H1 (cell line): ENCODE data around the gene TADA1. TPM values are rescaled to one million over a fixed set of nuclear protein-coding genes. Genes with fewer than 3 reads are reported as not detected.

ENCODE experiments used
- CTCF ChIA-PET: fragments of 300-600 bp; sonication (Branson Sonifier 250); formaldehyde crosslinking; loops from one replicate; lab custom pipeline; 2021; ENCODE audit not compliant: partially characterized antibody; lab: Charles Lee
- POLR2A ChIA-PET: fragments of 300-600 bp; sonication (Branson Sonifier 250); formaldehyde crosslinking; loops from one replicate; lab custom pipeline; 2021; ENCODE audit warnings: inconsistent platforms; ENCODE audit not compliant: partially characterized antibody; lab: Charles Lee
- DNase-seq, 2 experiments: peaks; one replicate each; pipeline versions ENCODE4 v3.0.0 to v3.0.0-alpha.2; 2010 to 2022; ENCODE audit warnings: low spot score in 2 of 2, low read depth in 1 of 2, mixed read lengths in 1 of 2
- FAIRE-seq: peaks from 2 replicates; lab custom pipeline; 2011; peaks lifted over from hg19 to GRCh38; lab: Jason Lieb, UNC
- H2AFZ ChIP-seq: 2 replicates; pipeline ENCODE4 v1.8.1; 2012; ENCODE audit warnings: low read length, inconsistent platforms
- H2AK5ac ChIP-seq: 2 replicates; pipeline ENCODE4 v1.6.1; 2013; ENCODE audit warnings: low read depth, low read length
- H2BK120ac ChIP-seq: replicated peaks from 2 replicates; pipeline ENCODE3; 2013; ENCODE audit warnings: low read depth, low read length, inconsistent platforms
- H2BK12ac ChIP-seq: 2 replicates; pipeline ENCODE4 v1.6.1; 2013; ENCODE audit warnings: low read depth, low read length
- H2BK15ac ChIP-seq: 2 replicates; pipeline ENCODE4 v1.6.1; 2013; ENCODE audit warnings: low read length
- H2BK20ac ChIP-seq: 2 replicates; pipeline ENCODE4 v1.6.1; 2013; ENCODE audit warnings: low read length
- H2BK5ac ChIP-seq: 2 replicates; pipeline ENCODE4 v1.6.1; 2013; ENCODE audit warnings: low read depth, low read length
- H3K14ac ChIP-seq: 2 replicates; pipeline ENCODE4 v1.6.1; 2013; ENCODE audit warnings: inconsistent platforms; ENCODE audit not compliant: insufficient read length
- H3K18ac ChIP-seq: 2 replicates; pipeline ENCODE4 v1.6.1; 2013; ENCODE audit warnings: low read length; ENCODE audit errors: extremely low read depth
- H3K23ac ChIP-seq: 2 replicates; pipeline ENCODE4 v1.6.1; 2013; ENCODE audit warnings: inconsistent platforms; ENCODE audit not compliant: insufficient read length
- H3K23me2 ChIP-seq: 2 replicates; pipeline ENCODE4 v1.6.1; 2013; ENCODE audit warnings: low read depth, low read length
- H3K27ac ChIP-seq: 2 replicates; pipeline ENCODE4 v1.6.1; 2011; ENCODE audit warnings: low read depth, low read length, inconsistent platforms
- H3K27me3 ChIP-seq, 4 experiments: replicated peaks in 1 of 4; 1 replicate in 1 of 4; 2 replicates in 3 of 4; pipeline versions ENCODE4 v1.6.1 to v1.8.1; 2011 to 2013; ENCODE audit warnings: low read length in 3 of 4, mild to moderate bottlenecking in 3 of 4, inconsistent platforms in 2 of 4, mixed read lengths in 2 of 4, moderate library complexity in 1 of 4; ENCODE audit not compliant: control insufficient read depth in 3 of 4, insufficient read depth in 3 of 4; ENCODE audit errors: extremely low read depth in 1 of 4
- H3K36me3 ChIP-seq, 4 experiments: 2 replicates each; pipeline versions ENCODE4 v1.6.1 to v1.8.1; 2011 to 2013; ENCODE audit warnings: mild to moderate bottlenecking in 4 of 4, low read length in 3 of 4, moderate library complexity in 2 of 4, control low read depth in 1 of 4, inconsistent platforms in 1 of 4; ENCODE audit not compliant: insufficient read depth in 4 of 4, control insufficient read depth in 2 of 4
- H3K4ac ChIP-seq: replicated peaks from 2 replicates; pipeline ENCODE3; 2013; ENCODE audit warnings: low read length, low read depth, mixed read lengths, inconsistent platforms; ENCODE audit not compliant: insufficient read length
- H3K4me1 ChIP-seq, 4 experiments: replicated peaks in 1 of 4; 1 replicate in 1 of 4; 2 replicates in 3 of 4; pipeline versions ENCODE4 v1.6.1 to v1.8.1; 2011 to 2013; ENCODE audit warnings: low read length in 3 of 4, inconsistent platforms in 2 of 4, mixed read lengths in 1 of 4; ENCODE audit not compliant: insufficient read depth in 4 of 4, control insufficient read depth in 3 of 4
- H3K4me2 ChIP-seq, 2 experiments: 2 replicates each; pipeline versions ENCODE4 v1.6.1 to v1.8.1; 2011 to 2013; ENCODE audit warnings: low read depth in 2 of 2, low read length in 2 of 2, control low read depth in 1 of 2, inconsistent platforms in 1 of 2, mild to moderate bottlenecking in 1 of 2; ENCODE audit not compliant: insufficient read depth in 1 of 2
- H3K4me3 ChIP-seq, 4 experiments: fragments of 200-600, 300-600 bp in 1 of 4; sonication (generic), shearing (Covaris generic), sonication (Bioruptor Twin) in 1 of 4; 2 replicates each; pipeline versions ENCODE4 v1.5.1 to v1.8.1; 2011 to 2016; ENCODE audit warnings: low read length in 4 of 4, low read depth in 3 of 4, control low read depth in 2 of 4, inconsistent platforms in 2 of 4, mild to moderate bottlenecking in 2 of 4, mixed read lengths in 1 of 4, moderate library complexity in 1 of 4; ENCODE audit not compliant: insufficient read depth in 2 of 4; ENCODE audit errors: extremely low read depth in 1 of 4
- H3K56ac ChIP-seq: replicated peaks from 2 replicates; pipeline ENCODE3; 2013; ENCODE audit warnings: low read depth, mild to moderate bottlenecking, mixed read lengths, low read length, inconsistent platforms; ENCODE audit not compliant: insufficient read length
- H3K79me1 ChIP-seq: 2 replicates; pipeline ENCODE4 v1.6.1; 2013; ENCODE audit warnings: low read depth, low read length, control low read depth
- H3K79me2 ChIP-seq, 2 experiments: 2 replicates each; pipeline versions ENCODE4 v1.6.1 to v1.8.1; 2012 to 2013; ENCODE audit warnings: low read length in 2 of 2, mild to moderate bottlenecking in 2 of 2, inconsistent platforms in 1 of 2; ENCODE audit not compliant: insufficient read depth in 2 of 2, control insufficient read depth in 1 of 2
- H3K9ac ChIP-seq, 4 experiments: replicated peaks in 1 of 4; 1 replicate in 1 of 4; 2 replicates in 3 of 4; pipeline versions ENCODE4 v1.6.1 to v1.8.1; 2011 to 2013; ENCODE audit warnings: low read depth in 3 of 4, low read length in 3 of 4, control low read depth in 2 of 4, mild to moderate bottlenecking in 2 of 4, moderate library complexity in 2 of 4, inconsistent platforms in 1 of 4; ENCODE audit errors: extremely low read depth in 1 of 4
- H3K9me3 ChIP-seq, 2 experiments: 2 replicates each; pipeline versions ENCODE4 v1.6.1 to v1.8.1; 2012 to 2013; ENCODE audit warnings: mild to moderate bottlenecking in 2 of 2, moderate library complexity in 2 of 2, control low read depth in 1 of 2, inconsistent platforms in 1 of 2, low read depth in 1 of 2, low read length in 1 of 2, mixed read lengths in 1 of 2; ENCODE audit not compliant: insufficient read depth in 2 of 2
- H4K20me1 ChIP-seq, 2 experiments: replicated peaks in 1 of 2; 2 replicates each; pipeline versions ENCODE3 to v1.8.1; 2011 to 2013; ENCODE audit warnings: inconsistent platforms in 2 of 2, low read length in 2 of 2, mild to moderate bottlenecking in 1 of 2; ENCODE audit not compliant: insufficient read depth in 2 of 2, control insufficient read depth in 1 of 2
- H4K5ac ChIP-seq: 2 replicates; pipeline ENCODE4 v1.6.1; 2013; ENCODE audit warnings: low read length, low read depth, mixed read lengths, inconsistent platforms; ENCODE audit not compliant: insufficient read length
- H4K8ac ChIP-seq: 2 replicates; pipeline ENCODE4 v1.8.0; 2013; ENCODE audit warnings: mild to moderate bottlenecking, moderate library complexity, low read length, inconsistent platforms; ENCODE audit not compliant: insufficient read depth; ENCODE audit errors: extremely low read depth
- H4K91ac ChIP-seq: replicated peaks from 2 replicates; pipeline ENCODE3; 2013; ENCODE audit warnings: low read length, mixed read lengths, inconsistent platforms; ENCODE audit not compliant: insufficient read length
- CBX8 ChIP-seq: fragments of 300-800, 300-1000 bp; sonication (generic); IDR thresholded peaks from 2 replicates; pipeline ENCODE4 v1.7.1; 2016; ENCODE audit warnings: low read depth, low read length, borderline replicate concordance
- JUND ChIP-seq: IDR thresholded peaks from 2 replicates; pipeline ENCODE4 v1.6.1; 2011; ENCODE audit warnings: mild to moderate bottlenecking, improper control_type of control experiment, low read length
- KDM4A ChIP-seq: IDR thresholded peaks from one replicate; pipeline ENCODE4 v1.7.1; 2012; ENCODE audit warnings: low read depth, mild to moderate bottlenecking, moderate library complexity, low read length, inconsistent platforms; ENCODE audit not compliant: severe bottlenecking
- RBBP5 ChIP-seq: IDR thresholded peaks from 2 replicates; pipeline ENCODE4 v1.7.1; 2012; ENCODE audit warnings: low read depth, mild to moderate bottlenecking, inconsistent platforms, low read length, moderate library complexity, borderline replicate concordance
- SAP30 ChIP-seq: fragments of 300-600 bp; sonication (generic); IDR thresholded peaks from 2 replicates; pipeline ENCODE4 v1.7.1; 2012; ENCODE audit warnings: low read length, moderate library complexity, mild to moderate bottlenecking, inconsistent platforms; ENCODE audit not compliant: insufficient read depth, insufficient replicate concordance
- SUZ12 ChIP-seq: fragments of 200-600 bp; sonication (generic); IDR thresholded peaks from 2 replicates; pipeline ENCODE4 v1.6.1; 2012; ENCODE audit warnings: mild to moderate bottlenecking, inconsistent platforms, low read length, moderate library complexity, mixed read lengths
- ZNF274 ChIP-seq: IDR thresholded peaks from 2 replicates; pipeline ENCODE4 v1.7.0; 2012; ENCODE audit warnings: low read length, borderline replicate concordance; ENCODE audit errors: extremely low read depth
- WGBS, 2 experiments: shearing (Covaris generic) in 1 of 2; methylation state at CpG; one replicate each; pipeline versions ENCODE4 v1.1.6 to v1.1.7; 2013 to 2015; ENCODE audit warnings: low lambda C conversion rate in 2 of 2, mixed read lengths in 2 of 2, inconsistent platforms in 1 of 2, low coverage in 1 of 2, missing lambda C conversion rate in 1 of 2; ENCODE audit not compliant: insufficient replicate concordance in 2 of 2, insufficient coverage in 1 of 2, insufficient read length in 1 of 2; ENCODE audit errors: extremely low coverage in 1 of 2, missing lambda C conversion rate in 1 of 2; 5-methylcytosine and 5-hydroxymethylcytosine counted together
- polyA plus RNA-seq, 7 experiments: library from polyadenylated mRNA; depleted of rRNA in 3 of 7; stranded (reverse) in 5 of 7; unstranded in 2 of 7; fragments of >200 nt in 5 of 7; fragments of 200-250 nt in 2 of 7; gene quantifications; 1 replicate in 5 of 7; 2 replicates in 1 of 7; 4 replicates in 1 of 7; pipeline versions ENCODE4 v1.2.1 to v1.2.3, GENCODE V29; 2011 to 2013; ENCODE audit warnings: missing spikeins in 2 of 7, mixed read lengths in 2 of 7
- total RNA-seq: library from RNA; stranded (reverse); fragmentation: NEBNext Ultra II Directional; extraction: Animal tissue kit (Norgen Biotek cat#: 25700); gene quantifications from 2 replicates; pipeline ENCODE4 v1.2.1, GENCODE V29; 2021
- TF ChIP-seq, protein P1 (sequence below): IDR thresholded peaks from 2 replicates; pipeline ENCODE4 v1.6.1; 2012; ENCODE audit warnings: low read length, inconsistent platforms

The TADA1 gene
- total and polyA plus RNA-seq, 2 of the 8 experiments (the other 6 are each of a cell fraction or from before 2014, with no cell fraction given): 21.1 to 23.6 TPM

GRCh38 chr1:166920561-166921475 is 44.8 kb upstream of the TADA1 start:
- H2BK12ac ChIP-seq: peak overlapping the region; percentile 29; the same call in 1 of the 2 replicates
- no peak overlapping the region for H3K27ac ChIP-seq
- H3K9ac ChIP-seq: 0 out of 7 replicates have a peak overlapping the region, but pooled peaks of 1 of the 4 experiments have one; percentile 13
- H2BK5ac ChIP-seq: no peak overlapping the region
- peaks cover 1 to 6% (median 3%) of the 10 kb centered on the region in 4 experiments; a peak in 5 of 7 replicates for H3K4me1 ChIP-seq
- FAIRE-seq: no peak
- ChIA-PET CTCF (interaction anchor here (1.0 to 23.8 kb wide), 4 partner anchors 11 to 138 kb away, joined by 3 to 874 read pairs (median 10); no protein-coding TSS in a partner anchor), POLR2A (interaction anchor here (0.6 to 1.0 kb wide), 2 partner anchors 57 to 481 kb away, joined by 3 read pairs; no protein-coding TSS in a partner anchor)
- no peak overlapping the region for H4K91ac ChIP-seq
- H3K36me3 ChIP-seq: no peaks in the 10 kb centered on the region
- 29% methylated on average over 77 of the region's 113 CpGs; no CpG with 5 or more reads in 1 of the 2 experiments for WGBS, 2 experiments
- H3K23me2 ChIP-seq: peaks cover 9% of the 10 kb centered on the region; the same call in 1 of the 2 replicates
- no peaks in the 10 kb centered on the region for H3K9me3 ChIP-seq
- no peaks in the 10 kb centered on the region for H3K79me2 ChIP-seq
- no peak overlapping the region for H2BK20ac ChIP-seq
- no peak overlapping the region for H3K56ac ChIP-seq
- peak overlapping the region; percentile 22 to 57 (median 36) for H3K4me3 ChIP-seq
- peak overlapping the region; percentile 34; the same call in 1 of the 2 replicates for H2AFZ ChIP-seq
- DNase-seq: peak; percentile 25 to 78
- H4K5ac ChIP-seq: no peak overlapping the region
- no peaks in the 10 kb centered on the region for H4K20me1 ChIP-seq
- H3K4ac ChIP-seq: no peak overlapping the region
- H3K4me2 ChIP-seq: peak overlapping the region; percentile 61 to 77
- 0 out of 2 replicates have a peak overlapping the region, but pooled peaks have one; percentile 40 for H3K18ac ChIP-seq
- H2AK5ac ChIP-seq: no peak overlapping the region
- H3K23ac ChIP-seq: no peak overlapping the region
- no peak overlapping the region for H2BK15ac ChIP-seq
- H3K79me1 ChIP-seq: no peaks in the 10 kb centered on the region
- H3K27me3 ChIP-seq: peaks cover 5 to 37% (median 36%) of the 10 kb centered on the region in 4 experiments
- H4K8ac ChIP-seq: peak overlapping the region; percentile 62
- H2BK120ac ChIP-seq: no peak overlapping the region
- no peak overlapping the region for H3K14ac ChIP-seq
- TF ChIP-seq CBX8 (no peak), RBBP5 (no peak), SAP30 (no peak), ZNF274 (no peak), KDM4A (peak; percentile 92), SUZ12 (peak; percentile 82; the same call in 1 of the 2 replicates), JUND (no peak)
- TF ChIP-seq, protein P1, sequence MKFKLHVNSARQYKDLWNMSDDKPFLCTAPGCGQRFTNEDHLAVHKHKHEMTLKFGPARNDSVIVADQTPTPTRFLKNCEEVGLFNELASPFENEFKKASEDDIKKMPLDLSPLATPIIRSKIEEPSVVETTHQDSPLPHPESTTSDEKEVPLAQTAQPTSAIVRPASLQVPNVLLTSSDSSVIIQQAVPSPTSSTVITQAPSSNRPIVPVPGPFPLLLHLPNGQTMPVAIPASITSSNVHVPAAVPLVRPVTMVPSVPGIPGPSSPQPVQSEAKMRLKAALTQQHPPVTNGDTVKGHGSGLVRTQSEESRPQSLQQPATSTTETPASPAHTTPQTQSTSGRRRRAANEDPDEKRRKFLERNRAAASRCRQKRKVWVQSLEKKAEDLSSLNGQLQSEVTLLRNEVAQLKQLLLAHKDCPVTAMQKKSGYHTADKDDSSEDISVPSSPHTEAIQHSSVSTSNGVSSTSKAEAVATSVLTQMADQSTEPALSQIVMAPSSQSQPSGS: no peak
